ENCODE measurements around the gene SHQ1.

SHQ1 gene

GRCh38 chr3:72848703-72849081, 447 bp upstream of the SHQ1 start:
- DNase-seq (ENCODE audit: low read depth in 3 of 3), result peak in 1 of 3 donors; percentile 14

- DNase-seq (ENCODE audit: low read depth in 3 of 3), result no peak
Observed at GRCh38 chr3:72847282-72847681, 963 bp downstream of the SHQ1 start.

GRCh38 chr3:72846166-72846565, 2.1 kb downstream of the SHQ1 start:
- no peak for DNase-seq (ENCODE audit: low read depth in 3 of 3)

- no peak for DNase-seq (ENCODE audit: low read depth in 3 of 3)
Observed at GRCh38 chr3:72844436-72844993, 3.7 kb downstream of the SHQ1 start.

- no peak for DNase-seq (ENCODE audit: low read depth in 3 of 3)
Observed at GRCh38 chr3:72839057-72839456, 9.2 kb downstream of the SHQ1 start.

- no peak for DNase-seq (ENCODE audit: low read depth in 3 of 3)
Observed at GRCh38 chr3:72836923-72837322, 11.3 kb downstream of the SHQ1 start.

DNA sequence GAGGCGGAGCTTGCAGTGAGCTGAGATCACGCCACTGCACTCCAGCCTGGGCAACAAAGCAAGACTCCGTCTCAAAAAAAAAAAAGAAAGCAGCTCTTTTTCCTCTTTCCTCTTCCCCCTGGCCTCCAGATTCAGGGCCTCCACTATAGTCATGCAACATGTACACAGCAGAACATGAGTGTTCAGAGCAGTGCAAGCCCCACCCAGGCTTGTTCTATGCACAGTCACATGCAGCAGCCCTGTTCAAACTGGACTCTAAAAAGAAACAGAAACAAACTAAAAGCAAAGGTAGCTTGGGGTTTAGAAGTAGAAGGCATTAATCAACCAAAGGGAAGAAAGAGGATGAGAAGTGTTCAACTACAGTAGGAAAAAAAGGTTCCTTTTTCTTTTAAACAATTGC, 11.8 kb downstream of the SHQ1 start:
- DNase-seq (ENCODE audit: low read depth in 3 of 3), result no peak

DNA sequence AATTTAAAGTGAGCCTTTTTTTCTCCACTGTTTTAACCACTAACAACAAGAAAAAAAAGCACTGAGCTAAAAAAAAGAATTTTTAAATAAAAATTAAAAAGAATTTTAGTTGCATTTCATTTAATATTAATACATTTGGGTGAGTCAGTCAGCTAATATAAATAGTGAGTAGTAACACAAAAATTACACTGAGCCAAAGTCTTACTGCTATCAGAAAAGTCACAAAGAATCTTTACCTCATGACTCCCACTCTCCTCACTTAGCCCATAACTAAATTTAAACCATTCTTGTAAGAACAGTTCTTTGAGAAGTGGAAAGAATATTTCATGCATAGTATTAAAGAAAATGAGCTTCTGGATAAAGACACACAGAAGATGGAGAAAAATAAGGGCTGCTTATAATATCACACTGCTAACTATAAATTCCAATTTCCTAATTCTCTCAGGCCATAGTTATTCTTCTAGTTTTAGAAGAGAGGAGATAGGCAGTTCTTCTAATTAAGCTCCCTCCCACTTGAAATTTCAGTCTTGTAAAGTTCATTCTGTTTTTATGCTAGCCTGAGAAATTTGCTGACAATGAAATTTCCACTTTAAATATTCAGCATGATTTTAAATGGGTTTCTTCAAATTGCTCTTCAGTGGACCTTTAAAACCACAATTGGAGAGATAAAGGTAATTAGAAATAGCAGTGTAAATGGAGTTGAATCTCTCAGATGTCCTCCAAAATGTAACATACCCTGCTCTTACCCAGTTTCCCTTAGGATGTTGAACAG, 17.6 kb downstream of the SHQ1 start:
- no peak for DNase-seq (ENCODE audit: low read depth in 3 of 3)

- DNase-seq (ENCODE audit: low read depth in 3 of 3), result no peak
Observed at GRCh38 chr3:72829701-72830100, 18.5 kb downstream of the SHQ1 start.

- DNase-seq (ENCODE audit: low read depth in 3 of 3), result no peak
Observed at GRCh38 chr3:72821161-72821781, 27.0 kb downstream of the SHQ1 start.

GRCh38 chr3:72820415-72820814, 27.8 kb downstream of the SHQ1 start:
- DNase-seq (ENCODE audit: low read depth in 3 of 3), result no peak

DNA sequence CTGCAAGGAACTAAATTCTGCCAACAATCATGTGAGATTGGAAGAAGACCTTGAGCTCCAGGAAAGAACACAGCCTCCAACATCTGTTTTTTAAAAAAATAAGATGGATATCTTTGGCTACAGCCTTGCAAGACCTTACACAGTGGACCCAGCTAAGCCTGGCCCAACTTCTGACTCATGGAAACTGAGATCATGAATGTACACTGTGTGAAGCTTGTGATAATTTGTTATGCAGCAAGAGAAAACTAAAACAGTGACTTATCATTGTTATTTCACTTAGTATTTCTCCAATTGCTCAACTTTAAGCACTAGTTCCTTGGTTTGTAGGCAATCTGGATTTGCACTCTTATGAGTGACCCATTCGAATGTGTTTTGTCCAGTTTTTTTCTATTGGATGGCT, 29.3 kb downstream of the SHQ1 start:
- no peak for DNase-seq (ENCODE audit: low read depth in 3 of 3)

- no peak for DNase-seq (ENCODE audit: low read depth in 3 of 3)
Observed at GRCh38 chr3:72818092-72818773, 30.0 kb downstream of the SHQ1 start.

DNA sequence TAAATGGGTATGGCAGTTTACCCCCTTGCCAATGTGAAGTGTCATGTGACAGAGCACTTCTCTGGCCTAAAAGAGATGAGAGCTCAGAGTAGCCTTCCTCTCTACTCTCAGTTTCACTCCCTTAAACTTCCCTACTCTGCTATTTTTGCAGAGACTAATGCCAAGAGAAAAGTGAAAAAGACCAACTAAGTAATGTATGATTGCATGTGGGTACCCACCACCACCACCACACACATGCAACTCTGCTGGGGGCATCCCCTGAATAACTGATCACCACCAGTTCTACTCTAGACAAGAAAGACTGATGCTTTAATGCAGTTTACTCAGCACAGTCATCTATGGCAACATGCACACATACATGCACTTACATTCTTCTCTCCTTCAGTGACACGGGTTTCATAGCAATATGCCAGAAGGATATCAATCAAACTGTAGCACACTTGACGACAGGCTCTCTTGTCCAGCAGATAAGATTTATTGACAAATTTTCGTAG, 31.3 kb downstream of the SHQ1 start:
- DNase-seq (ENCODE audit: low read depth in 3 of 3), result no peak

GRCh38 chr3:72814308-72814707, 33.9 kb downstream of the SHQ1 start:
- no peak for DNase-seq (ENCODE audit: low read depth in 3 of 3)

- no peak for DNase-seq (ENCODE audit: low read depth in 3 of 3)
Observed at GRCh38 chr3:72812201-72812600, 36.0 kb downstream of the SHQ1 start.

- no peak for DNase-seq (ENCODE audit: low read depth in 3 of 3)
Observed at GRCh38 chr3:72811571-72811970, 36.7 kb downstream of the SHQ1 start.

DNA sequence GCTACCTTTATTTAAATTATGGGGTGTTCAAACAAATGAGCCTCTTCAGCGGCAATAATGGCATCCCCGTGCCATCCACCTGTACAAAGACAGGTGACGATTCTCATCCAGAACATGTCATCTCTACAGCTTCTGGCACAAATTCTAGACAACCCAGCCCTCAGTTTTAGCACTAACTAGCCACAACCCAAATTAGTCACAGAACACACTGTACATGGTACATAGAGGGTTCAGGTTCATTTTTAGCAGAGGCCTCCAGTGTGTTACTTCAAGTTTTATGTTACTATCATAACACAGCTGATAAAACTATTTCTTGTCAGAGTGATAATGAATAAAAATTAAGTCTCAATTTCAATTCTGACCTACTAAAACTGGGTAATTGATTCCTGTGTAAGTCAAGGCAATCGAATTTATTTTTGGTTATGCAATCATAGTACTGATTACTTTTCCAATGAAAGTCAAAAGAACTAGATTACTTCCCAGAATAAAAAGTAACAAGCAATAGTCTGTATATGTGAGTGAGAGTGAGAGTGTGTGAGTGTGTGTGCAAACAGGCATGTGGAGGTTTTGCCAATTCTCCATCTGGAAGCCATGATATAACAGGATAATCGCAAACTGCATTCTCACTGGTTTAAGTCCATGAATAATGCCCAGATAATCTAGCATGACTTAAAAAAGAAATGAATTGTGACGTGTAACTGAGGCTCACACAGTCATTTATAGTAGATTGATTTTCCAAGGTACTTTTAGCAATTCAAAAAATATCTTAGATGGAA, 37.4 kb downstream of the SHQ1 start:
- no peak for DNase-seq (ENCODE audit: low read depth in 3 of 3)

GRCh38 chr3:72810063-72810462, 38.2 kb downstream of the SHQ1 start:
- DNase-seq (ENCODE audit: low read depth in 3 of 3), result no peak

DNA sequence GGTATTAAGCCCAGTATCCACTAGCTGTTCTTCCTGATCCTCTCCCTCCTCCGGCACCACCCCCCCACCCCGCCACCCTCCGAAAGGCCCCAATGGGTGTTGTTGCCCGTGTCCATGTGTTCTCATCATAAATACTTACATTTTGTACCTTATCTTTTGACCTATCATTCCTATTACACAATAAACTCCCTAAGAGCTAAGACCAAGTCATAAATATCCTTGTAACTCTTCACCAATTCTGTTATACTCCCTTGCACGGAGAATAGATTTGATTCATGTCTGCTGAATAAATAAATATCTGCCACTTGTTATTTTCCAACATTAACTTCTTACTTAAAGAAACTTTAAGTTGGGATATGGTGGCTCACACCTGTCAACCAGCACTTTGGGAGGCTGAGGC, 43.9 kb downstream of the SHQ1 start:
- no peak for DNase-seq (ENCODE audit: low read depth in 3 of 3)

DNA sequence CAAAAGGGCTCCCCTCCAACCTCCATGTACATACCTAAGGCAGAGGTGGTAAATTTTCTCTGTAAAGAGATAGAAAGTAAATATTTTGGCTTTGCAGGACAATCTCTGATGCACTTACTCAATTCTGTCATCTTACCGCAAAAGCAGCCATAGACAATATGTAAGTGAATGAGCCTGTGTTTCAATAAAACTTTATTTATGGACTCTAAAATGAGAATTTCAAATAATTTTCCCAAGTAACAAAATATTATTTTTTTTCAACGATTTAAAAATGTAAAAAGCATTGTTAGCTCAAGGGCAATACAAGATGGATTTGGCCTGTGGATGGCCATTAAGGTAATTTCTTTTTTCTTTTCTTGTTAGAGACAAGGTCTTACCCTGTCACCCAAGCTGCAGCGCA, 44.7 kb downstream of the SHQ1 start:
- no peak for DNase-seq (ENCODE audit: low read depth in 3 of 3)

- DNase-seq (ENCODE audit: low read depth in 3 of 3), result no peak
Observed at GRCh38 chr3:72802001-72802400, 46.2 kb downstream of the SHQ1 start.
